ENCODE measurements around the gene TGM2.

GRCh38 chr20:38157635-38158495, 7.2 kb downstream of the TGM2 start:
- TF ChIP-seq CTCF (IDR thresholded peaks at IDR 0.05) (no peak), POLR2AphosphoS5 (IDR thresholded peaks at IDR 0.05) (no peak)
